ENCODE data around the gene KIF5A.
A peak's percentile ranks its signal among the peaks of the same experiment; 100 is the strongest.
"Not testable (repeated sequence)": the region's sequence is repeated elsewhere in the genome, so short reads cannot be mapped to it uniquely, and the experiment has no call there.

Gene KIF5A

DNA sequence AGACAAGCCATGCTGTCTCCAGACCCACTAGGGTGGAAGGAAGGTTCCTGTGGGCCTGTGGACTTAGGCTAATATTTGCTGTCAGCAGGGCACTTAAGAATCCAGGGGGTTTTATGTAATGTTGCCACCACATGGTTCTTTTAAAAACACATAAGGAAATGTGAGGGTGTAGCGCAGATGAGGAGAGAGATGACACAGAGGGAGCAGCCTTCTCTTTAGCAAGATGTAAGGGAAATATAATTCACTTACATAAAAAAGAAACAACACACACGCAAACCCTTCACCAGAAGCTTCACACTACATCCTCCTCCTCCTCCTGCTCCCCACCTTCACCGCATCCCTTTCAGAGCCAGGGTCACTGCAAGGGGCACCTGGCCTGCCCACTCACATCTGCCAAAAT lies 36.3 kb downstream of the KIF5A start:
- Histone ChIP-seq H3K36me3 (ENCODE audit: control insufficient read depth, insufficient read depth, low read length) (no peaks in the 10 kb centered on the region), H3K9me3 (ENCODE audit: control insufficient read depth, low read length) (no peaks in the 10 kb centered on the region), H3K4me1 (ENCODE audit: control insufficient read depth, insufficient read depth, low read length, poor library complexity, severe bottlenecking) (peaks cover 3% of the 10 kb centered on the region), H3K4me3 (ENCODE audit: extremely low read depth, insufficient read depth, low read length, poor library complexity, severe bottlenecking) (no peak overlapping the region), H3K27ac (ENCODE audit: low read depth, low read length, severe bottlenecking) (no peak overlapping the region)
- 83 to 93% methylated on average over 2 of the region's 3 CpGs for WGBS, 2 experiments (ENCODE audit: insufficient coverage in 2 of 2)

DNA sequence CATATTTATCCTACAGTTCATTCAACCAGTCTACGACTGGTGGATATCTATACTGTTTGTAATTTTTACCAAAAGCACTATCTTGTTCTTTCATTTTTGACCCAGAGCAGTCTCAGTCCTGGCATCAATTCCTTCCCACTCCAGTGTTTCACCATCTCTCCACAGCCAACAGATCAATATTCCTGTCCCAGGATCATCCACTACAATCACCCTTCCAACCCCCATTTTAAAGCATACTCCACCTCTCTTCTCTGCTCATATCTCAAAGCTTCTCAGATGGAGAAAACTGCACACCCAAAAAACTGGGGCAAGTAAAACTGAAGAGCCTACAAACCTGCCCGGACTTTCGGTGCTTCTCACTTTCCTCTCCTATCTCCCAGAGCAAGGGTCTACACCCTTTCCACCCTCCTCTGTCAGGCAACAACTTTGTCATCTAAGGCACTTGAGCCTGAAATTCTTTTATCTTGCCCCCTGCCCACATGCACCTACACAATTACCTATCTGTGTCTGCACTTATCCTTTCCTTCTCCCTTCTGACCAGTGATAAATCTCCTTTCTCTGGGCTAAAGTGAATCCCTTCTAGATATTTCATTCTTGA lies 37.1 kb downstream of the KIF5A start:
- peaks cover 3% of the 10 kb centered on the region for H3K4me1 ChIP-seq (ENCODE audit: control insufficient read depth, insufficient read depth, low read length, poor library complexity, severe bottlenecking)
- H3K27ac ChIP-seq (ENCODE audit: low read depth, low read length, severe bottlenecking): no peak overlapping the region
- H3K4me3 ChIP-seq (ENCODE audit: extremely low read depth, insufficient read depth, low read length, poor library complexity, severe bottlenecking): no peak overlapping the region
- no peaks in the 10 kb centered on the region for H3K9me3 ChIP-seq (ENCODE audit: control insufficient read depth, low read length)
- WGBS, 2 experiments (ENCODE audit: insufficient coverage in 2 of 2): 85 to 89% methylated on average over 2 to 3 of the region's 3 CpGs
- H3K36me3 ChIP-seq (ENCODE audit: control insufficient read depth, insufficient read depth, low read length): no peaks in the 10 kb centered on the region

- 91 to 97% methylated on average over 13 to 14 of the region's 15 CpGs for WGBS, 2 experiments (ENCODE audit: insufficient coverage in 2 of 2)
- not testable (repeated sequence) for H3K9me3 ChIP-seq (ENCODE audit: control insufficient read depth, low read length); H3K4me1 ChIP-seq (ENCODE audit: control insufficient read depth, insufficient read depth, low read length, poor library complexity, severe bottlenecking); H3K27ac ChIP-seq (ENCODE audit: low read depth, low read length, severe bottlenecking); H3K36me3 ChIP-seq (ENCODE audit: control insufficient read depth, insufficient read depth, low read length); H3K4me3 ChIP-seq (ENCODE audit: extremely low read depth, insufficient read depth, low read length, poor library complexity, severe bottlenecking)
These were observed 39.2 kb downstream of the KIF5A start for GRCh38 chr12:57588951-57589610.

- peak overlapping the region; percentile 70 for H3K4me3 ChIP-seq (ENCODE audit: extremely low read depth, insufficient read depth, low read length, poor library complexity, severe bottlenecking)
- no peaks in the 10 kb centered on the region for H3K36me3 ChIP-seq (ENCODE audit: control insufficient read depth, insufficient read depth, low read length)
- peaks cover 3% of the 10 kb centered on the region for H3K4me1 ChIP-seq (ENCODE audit: control insufficient read depth, insufficient read depth, low read length, poor library complexity, severe bottlenecking)
- WGBS, 2 experiments (ENCODE audit: insufficient coverage in 2 of 2): 83% methylated on average over 1 of the region's 2 CpGs; no CpG with 5 or more reads in 1 of the 2 experiments
- no peak overlapping the region for H3K27ac ChIP-seq (ENCODE audit: low read depth, low read length, severe bottlenecking)
- H3K9me3 ChIP-seq (ENCODE audit: control insufficient read depth, low read length): no peaks in the 10 kb centered on the region
These were observed 40.6 kb downstream of the KIF5A start for GRCh38 chr12:57590479-57590863.

DNA sequence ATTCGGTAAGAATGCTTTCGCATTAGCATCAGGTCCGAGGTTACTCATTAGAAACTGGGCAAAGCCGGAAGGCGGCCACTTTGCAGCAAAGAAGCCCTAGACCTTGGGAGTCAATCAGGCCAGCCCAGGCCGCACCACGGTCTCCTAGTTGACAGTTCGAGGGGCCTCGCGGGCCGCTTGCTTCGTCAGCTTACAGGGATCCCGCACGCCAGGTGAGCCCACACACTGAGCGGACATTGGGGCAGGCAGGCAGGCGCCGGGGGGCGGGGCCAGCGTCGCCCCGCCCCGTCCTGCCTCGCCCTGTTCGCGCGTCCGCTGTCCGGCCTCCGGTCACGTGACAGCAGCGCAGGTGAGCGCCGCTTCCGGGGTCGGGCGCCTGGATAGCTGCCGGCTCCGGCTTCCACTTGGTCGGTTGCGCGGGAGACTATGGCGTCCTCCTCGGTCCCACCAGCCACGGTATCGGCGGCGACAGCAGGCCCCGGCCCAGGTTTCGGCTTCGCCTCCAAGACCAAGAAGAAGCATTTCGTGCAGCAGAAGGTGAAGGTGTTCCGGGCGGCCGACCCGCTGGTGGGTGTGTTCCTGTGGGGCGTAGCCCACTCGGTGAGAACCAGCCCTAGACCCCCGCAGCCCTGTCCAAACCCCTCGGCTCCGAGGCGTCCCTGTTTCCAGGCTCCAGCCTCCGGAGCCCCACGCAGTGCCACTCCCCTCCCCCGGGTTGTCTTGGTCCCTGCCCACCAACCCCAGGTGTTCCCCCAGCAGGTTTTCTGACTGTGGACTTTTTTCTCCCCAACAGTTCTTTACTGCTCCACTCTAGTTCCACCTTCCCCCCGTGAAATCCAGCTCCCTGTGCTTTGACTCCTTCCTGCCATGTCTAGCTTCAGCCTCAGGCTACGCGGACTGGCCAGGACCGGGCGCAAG lies 41.3 kb downstream of the KIF5A start, which contains the start of gene PIP4K2C:
Gene PIP4K2C (plus strand): TSS at position 329 of the 918 bp plus-strand sequence. CDS start 98 bp downstream, at position 427.
- WGBS, 2 experiments (ENCODE audit: insufficient coverage in 2 of 2): 1% methylated on average over 42 to 65 of the region's 69 CpGs
- Histone ChIP-seq H3K27ac (ENCODE audit: low read depth, low read length, severe bottlenecking) (no peak within 1 kb of the TSS), H3K4me1 (ENCODE audit: control insufficient read depth, insufficient read depth, low read length, poor library complexity, severe bottlenecking) (peaks cover 3% of the 10 kb centered on the region), H3K36me3 (ENCODE audit: control insufficient read depth, insufficient read depth, low read length) (peaks cover 2% of the 10 kb centered on the region), H3K9me3 (ENCODE audit: control insufficient read depth, low read length) (no peaks in the 10 kb centered on the region), H3K4me3 (ENCODE audit: extremely low read depth, insufficient read depth, low read length, poor library complexity, severe bottlenecking) (peak within 1 kb of the TSS; percentile 70)

- peaks cover 2% of the 10 kb centered on the region for H3K36me3 ChIP-seq (ENCODE audit: control insufficient read depth, insufficient read depth, low read length)
- peaks cover 3% of the 10 kb centered on the region for H3K4me1 ChIP-seq (ENCODE audit: control insufficient read depth, insufficient read depth, low read length, poor library complexity, severe bottlenecking)
- no peak overlapping the region for H3K27ac ChIP-seq (ENCODE audit: low read depth, low read length, severe bottlenecking)
- peak overlapping the region; percentile 70 for H3K4me3 ChIP-seq (ENCODE audit: extremely low read depth, insufficient read depth, low read length, poor library complexity, severe bottlenecking)
- H3K9me3 ChIP-seq (ENCODE audit: control insufficient read depth, low read length): no peaks in the 10 kb centered on the region
- 53 to 64% methylated on average over 2 to 7 of the region's 10 CpGs for WGBS, 2 experiments (ENCODE audit: insufficient coverage in 2 of 2)
These were observed 42.0 kb downstream of the KIF5A start for GRCh38 chr12:57591782-57592325.

- H3K27ac ChIP-seq (ENCODE audit: low read depth, low read length, severe bottlenecking): no peak overlapping the region
- no peak overlapping the region for H3K4me3 ChIP-seq (ENCODE audit: extremely low read depth, insufficient read depth, low read length, poor library complexity, severe bottlenecking)
- 67 to 81% methylated on average over 1 of the region's 2 CpGs for WGBS, 2 experiments (ENCODE audit: insufficient coverage in 2 of 2)
- H3K4me1 ChIP-seq (ENCODE audit: control insufficient read depth, insufficient read depth, low read length, poor library complexity, severe bottlenecking): peaks cover 3% of the 10 kb centered on the region
- peaks cover 2% of the 10 kb centered on the region for H3K36me3 ChIP-seq (ENCODE audit: control insufficient read depth, insufficient read depth, low read length)
- no peaks in the 10 kb centered on the region for H3K9me3 ChIP-seq (ENCODE audit: control insufficient read depth, low read length)
These were observed 42.8 kb downstream of the KIF5A start for GRCh38 chr12:57592551-57593165.

- H3K4me1 ChIP-seq (ENCODE audit: control insufficient read depth, insufficient read depth, low read length, poor library complexity, severe bottlenecking): peaks cover 3% of the 10 kb centered on the region
- peaks cover 2% of the 10 kb centered on the region for H3K36me3 ChIP-seq (ENCODE audit: control insufficient read depth, insufficient read depth, low read length)
- H3K4me3 ChIP-seq (ENCODE audit: extremely low read depth, insufficient read depth, low read length, poor library complexity, severe bottlenecking): no peak overlapping the region
- H3K9me3 ChIP-seq (ENCODE audit: control insufficient read depth, low read length): no peaks in the 10 kb centered on the region
- no peak overlapping the region for H3K27ac ChIP-seq (ENCODE audit: low read depth, low read length, severe bottlenecking)
- 100% methylated on average over 3 of the region's 4 CpGs; no CpG with 5 or more reads in 1 of the 2 experiments for WGBS, 2 experiments (ENCODE audit: insufficient coverage in 2 of 2)
These were observed 43.3 kb downstream of the KIF5A start for GRCh38 chr12:57593187-57593586.

GRCh38 chr12:57600395-57600794 lies 50.6 kb downstream of the KIF5A start:
- WGBS, 2 experiments (ENCODE audit: insufficient coverage in 2 of 2): no CpG with 5 or more reads among the region's 2 CpGs
- peaks cover 8% of the 10 kb centered on the region for H3K36me3 ChIP-seq (ENCODE audit: control insufficient read depth, insufficient read depth, low read length)

DNA sequence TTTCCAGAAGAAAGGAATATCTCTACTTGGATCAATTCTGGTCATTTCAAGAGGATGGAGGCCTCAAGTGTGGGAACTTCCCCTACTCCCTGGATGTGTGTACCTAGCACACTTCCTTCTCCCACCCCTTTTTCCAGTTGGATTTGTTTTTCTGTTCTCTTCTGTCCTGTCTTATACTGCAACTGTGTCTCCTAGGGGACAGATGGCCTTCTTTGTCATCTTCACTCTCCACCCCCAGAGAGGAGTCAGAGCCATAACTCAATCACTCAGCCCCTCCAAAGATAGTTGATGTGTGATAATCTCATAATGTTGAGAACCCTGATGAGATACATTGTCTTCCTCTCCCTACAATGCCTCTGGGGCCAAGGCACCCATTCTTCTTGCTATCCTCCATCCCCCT lies 52.7 kb downstream of the KIF5A start:
- H3K27ac ChIP-seq (ENCODE audit: low read depth, low read length, severe bottlenecking): no peak overlapping the region
- H3K36me3 ChIP-seq (ENCODE audit: control insufficient read depth, insufficient read depth, low read length): peaks cover 12% of the 10 kb centered on the region
- H3K9me3 ChIP-seq (ENCODE audit: control insufficient read depth, low read length): no peaks in the 10 kb centered on the region
- peaks cover 15% of the 10 kb centered on the region for H3K4me1 ChIP-seq (ENCODE audit: control insufficient read depth, insufficient read depth, low read length, poor library complexity, severe bottlenecking)
- no peak overlapping the region for H3K4me3 ChIP-seq (ENCODE audit: extremely low read depth, insufficient read depth, low read length, poor library complexity, severe bottlenecking)

More at GRCh38 chr12:57600395-57600794, 50.6 kb downstream of the KIF5A start:
- Histone ChIP-seq H3K27ac (ENCODE audit: low read depth, low read length, severe bottlenecking) (no peak overlapping the region), H3K9me3 (ENCODE audit: control insufficient read depth, low read length) (no peaks in the 10 kb centered on the region), H3K4me3 (ENCODE audit: extremely low read depth, insufficient read depth, low read length, poor library complexity, severe bottlenecking) (no peak overlapping the region), H3K4me1 (ENCODE audit: control insufficient read depth, insufficient read depth, low read length, poor library complexity, severe bottlenecking) (peaks cover 10% of the 10 kb centered on the region)
